AG20443 (cell line): Measurements from ENCODE around the gene SPINK2.

Experiments used
- DNase-seq: peaks from one replicate; pipeline ENCODE4 v3.0.0; 2012; ENCODE audit warnings: low spot score, mixed read lengths

SPINK2 gene

GRCh38 chr4:56799824-56800756, 21.4 kb downstream of the SPINK2 start:
- peak; percentile 89 for DNase-seq

DNA sequence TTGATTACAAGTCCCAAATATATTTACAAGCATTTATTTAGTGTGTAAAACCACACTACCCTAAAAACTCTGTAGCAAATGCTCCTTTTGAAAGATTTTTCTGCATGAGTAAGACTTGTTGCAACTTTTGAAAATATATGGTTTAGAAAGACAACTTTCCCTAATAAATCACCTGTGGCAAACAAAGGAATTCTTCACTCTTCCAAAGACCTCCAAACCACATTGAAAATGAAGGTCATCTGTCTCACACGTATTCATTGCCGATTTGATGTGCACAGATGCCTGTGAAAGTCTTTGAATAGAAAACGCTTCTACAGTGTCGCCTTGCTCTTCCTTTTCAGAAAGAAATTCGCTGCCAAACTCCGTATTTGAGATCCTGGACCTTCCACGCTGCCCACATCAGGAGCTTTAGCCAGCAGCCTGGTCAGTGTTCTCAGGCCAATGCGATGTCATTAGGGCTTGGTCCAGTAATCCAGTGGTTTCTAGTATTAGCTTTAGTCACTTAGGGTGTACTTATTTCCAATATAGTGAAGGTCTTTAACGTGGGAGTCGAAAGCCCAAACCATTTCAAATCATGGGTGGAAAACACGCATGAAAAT, 22.2 kb downstream of the SPINK2 start:
- DNase-seq, result no peak

- DNase-seq, result no peak
Observed at GRCh38 chr4:56796211-56796610, 25.3 kb downstream of the SPINK2 start.

DNA sequence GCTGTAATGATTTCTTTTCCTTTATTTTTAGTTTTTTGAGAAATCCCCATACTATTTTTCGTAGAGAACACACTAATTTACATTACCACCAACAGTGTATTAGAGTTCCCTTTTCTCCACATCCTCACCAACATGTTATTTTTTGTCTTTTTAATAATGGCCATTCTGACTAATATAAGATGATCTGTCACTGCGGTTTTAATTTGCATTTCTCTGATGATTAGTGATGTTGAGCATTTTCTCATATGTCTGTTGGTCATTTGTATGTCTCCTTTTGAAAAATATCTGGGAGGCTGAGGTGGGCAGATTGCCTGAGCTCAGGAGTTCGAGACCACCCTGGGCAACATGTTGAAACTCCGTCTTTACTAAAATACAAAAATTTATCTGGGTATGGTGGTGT, 30.2 kb downstream of the SPINK2 start:
- no peak for DNase-seq

DNA sequence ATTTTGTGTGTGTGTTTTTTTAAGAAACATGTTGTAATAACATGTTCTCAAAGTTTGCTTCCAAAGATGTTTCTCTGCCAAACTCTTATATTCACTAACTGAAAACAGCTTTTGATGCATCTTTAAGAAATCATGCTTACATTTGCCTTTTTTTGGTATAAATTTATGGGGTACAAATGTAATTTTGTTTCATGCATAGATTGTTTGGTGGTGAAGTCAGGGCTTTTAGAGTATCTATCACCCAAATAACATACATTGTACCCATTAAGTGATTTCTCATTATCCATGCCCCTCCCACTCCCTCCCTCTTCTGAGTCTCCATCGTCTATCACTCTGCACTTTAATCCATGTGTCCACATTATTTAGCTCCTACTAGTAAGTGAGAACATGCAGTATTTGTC, 30.8 kb downstream of the SPINK2 start:
- DNase-seq, result no peak

DNA sequence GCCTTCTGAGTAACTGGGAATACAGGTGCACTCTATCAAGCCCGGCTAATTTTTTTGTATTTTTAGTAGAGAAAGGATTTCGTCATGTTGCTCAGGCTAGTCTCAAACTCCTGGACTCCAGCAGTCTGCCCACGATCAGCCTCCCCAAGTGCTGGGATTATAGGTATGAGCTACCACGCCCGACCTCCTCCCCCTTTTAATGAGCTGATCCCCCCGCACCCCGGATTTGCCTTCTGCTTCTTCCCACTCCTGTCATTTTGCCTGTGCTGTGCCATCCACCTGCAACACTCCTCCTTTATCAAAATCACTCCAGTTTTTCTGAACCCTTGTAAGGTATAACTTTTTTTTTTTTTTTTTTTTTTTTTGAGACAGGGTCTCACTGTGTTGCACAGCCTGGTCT, 33.4 kb downstream of the SPINK2 start:
- no peak for DNase-seq

DNA sequence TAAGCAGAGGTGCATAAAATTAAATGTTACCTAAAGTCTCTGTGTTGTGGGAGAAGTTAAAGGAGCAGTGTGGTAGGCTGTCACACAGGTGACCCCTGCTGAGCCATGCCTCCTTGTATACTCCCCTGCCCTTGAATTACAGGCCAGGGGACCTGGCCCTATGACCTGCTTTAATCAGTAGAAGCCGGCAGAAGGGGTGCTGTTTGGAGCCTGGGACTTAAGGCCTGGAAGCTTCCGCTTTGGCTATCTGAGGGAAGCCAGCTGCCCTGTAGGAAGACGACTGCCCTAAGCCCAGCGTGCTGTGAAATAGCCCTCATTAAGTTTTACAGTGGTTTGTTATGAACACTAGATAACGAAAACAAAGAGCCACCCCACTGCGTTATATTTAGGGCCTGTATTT, 34.1 kb downstream of the SPINK2 start:
- no peak for DNase-seq

DNA sequence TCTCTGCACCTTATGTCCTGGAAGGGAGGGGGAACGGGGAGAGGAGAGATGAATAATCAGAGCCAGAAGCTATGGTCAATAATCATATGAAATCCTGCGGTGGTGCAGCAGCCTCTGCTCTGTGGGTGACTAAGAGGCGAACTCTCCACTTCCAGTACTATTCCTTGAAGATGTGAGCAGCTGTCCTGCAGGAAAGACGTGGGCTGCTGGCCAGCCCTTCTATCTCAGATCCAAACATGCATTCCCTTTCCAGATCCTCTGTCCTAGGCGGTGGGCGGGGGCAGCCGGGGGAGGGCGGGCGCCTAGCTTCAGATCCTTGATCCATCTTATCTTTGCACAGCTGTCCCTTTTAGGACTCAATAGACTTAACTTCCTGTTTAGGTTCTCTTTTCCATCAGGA, 34.5 kb downstream of the SPINK2 start:
- DNase-seq, result peak; percentile 56

DNA sequence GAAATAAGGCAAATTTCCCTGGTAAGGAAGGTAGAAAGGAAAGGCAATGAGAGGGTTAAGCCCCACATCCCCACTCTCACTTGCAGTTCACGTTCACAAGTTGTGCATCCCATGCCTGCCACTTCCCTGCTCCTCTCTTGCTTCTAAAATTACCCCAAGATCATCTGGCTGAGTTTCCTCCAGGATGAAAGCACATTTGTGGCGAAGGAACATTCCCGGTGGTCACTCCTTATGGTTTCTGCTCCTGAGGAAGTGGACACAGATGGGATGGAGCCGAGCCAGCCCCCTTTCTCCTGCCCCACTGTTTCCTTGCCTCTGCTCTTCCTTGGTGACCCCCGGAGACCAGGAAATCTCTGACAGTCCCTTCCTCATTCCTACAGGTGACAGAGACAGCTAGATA, 37.5 kb downstream of the SPINK2 start:
- DNase-seq, result no peak

DNA sequence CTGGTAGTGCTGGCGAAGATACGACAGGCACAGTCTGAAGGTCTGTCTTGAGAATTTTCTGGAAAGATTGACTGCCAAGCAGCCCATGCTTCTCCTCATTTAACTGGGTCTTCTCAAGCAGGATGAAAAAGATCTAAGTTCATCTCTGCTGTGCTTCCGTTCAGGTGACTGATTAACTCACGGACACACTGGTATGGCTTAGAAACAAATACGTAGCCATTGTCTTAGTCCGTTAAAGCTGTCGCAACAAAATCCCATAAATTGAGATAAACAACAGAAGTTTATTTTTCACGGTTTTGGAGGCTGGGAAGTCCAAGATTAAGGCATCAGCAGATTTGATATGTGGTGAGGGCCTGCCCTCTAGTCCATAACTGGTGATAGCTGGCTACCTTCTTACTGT, 39.5 kb downstream of the SPINK2 start:
- DNase-seq, result no peak

GRCh38 chr4:56773346-56773745, 48.2 kb downstream of the SPINK2 start:
- DNase-seq, result no peak

DNA sequence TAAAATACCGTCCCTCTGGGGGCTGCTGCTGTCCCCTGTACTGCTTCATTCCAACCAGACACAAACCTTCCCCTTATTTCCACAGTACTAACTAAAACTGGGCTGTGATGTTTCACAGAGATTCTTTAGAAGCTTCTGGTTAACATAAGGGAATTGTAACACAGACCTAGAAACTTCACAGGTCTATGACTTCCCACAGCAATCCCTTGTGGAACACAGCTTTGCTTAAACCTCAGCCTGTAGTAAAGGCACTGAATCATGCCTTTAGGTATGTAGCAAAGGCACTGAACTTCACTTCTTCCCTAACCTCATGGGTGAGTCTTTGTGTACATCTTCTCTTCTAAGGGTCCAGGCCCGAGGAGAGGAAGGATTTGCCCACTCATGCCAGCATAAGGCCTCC, 49.4 kb downstream of the SPINK2 start:
- DNase-seq, result no peak

DNA sequence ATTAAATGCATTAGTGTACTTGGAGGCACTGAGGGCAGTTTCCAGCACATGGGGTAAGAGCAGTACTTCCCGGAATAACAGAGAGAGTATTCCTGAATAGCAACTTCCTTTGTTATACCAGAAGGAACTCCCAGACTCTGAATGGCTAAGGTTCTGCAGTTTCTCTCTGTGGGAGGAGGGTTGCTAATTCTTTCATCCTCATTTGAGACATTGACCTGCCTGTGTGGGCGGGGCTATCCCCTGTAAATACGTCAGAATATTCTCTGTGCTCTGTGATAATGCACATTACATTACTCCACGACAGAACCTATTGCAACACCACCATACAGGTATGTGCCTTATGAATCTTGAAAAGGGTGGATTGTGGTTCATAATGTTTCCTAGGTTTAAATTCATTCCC, 52.7 kb downstream of the SPINK2 start:
- DNase-seq, result no peak

DNA sequence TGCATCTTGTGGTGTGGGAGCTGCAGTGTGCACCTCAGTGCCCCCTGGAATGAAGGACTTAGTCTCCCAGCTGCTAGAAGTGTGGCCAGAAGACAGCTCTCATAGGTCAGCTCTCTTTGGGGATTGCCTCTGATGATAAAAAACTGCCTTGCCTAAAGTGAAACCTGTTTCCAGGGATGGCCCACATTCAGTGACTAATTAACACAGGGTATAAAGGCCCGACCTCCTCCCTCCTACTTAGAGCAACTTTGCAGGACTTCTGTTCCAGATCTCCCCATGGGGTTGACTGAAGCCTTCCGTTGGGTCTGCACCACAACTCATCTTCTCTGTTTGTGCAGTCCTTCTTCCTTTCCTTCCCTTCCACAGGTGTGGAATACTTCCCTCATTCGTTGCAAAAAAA, 53.2 kb downstream of the SPINK2 start:
- no peak for DNase-seq

DNA sequence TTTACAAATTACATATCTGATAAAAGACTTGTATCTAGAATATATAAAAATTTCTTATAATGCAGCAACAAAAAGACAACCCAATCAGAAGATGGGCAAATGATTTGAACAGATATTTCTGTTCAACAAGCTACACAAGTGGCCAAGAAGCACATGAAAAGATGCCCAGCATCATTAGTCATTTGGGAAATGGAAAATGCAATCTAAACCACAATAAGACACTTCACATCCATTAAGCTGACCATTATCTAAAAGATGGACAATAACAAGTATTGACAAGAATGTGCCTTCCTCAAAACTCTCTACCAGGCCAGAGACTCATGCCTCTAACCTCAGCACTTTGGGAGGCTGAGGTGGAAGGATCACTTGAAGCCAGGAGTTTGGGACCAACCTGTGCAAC, 53.9 kb downstream of the SPINK2 start:
- no peak for DNase-seq

DNA sequence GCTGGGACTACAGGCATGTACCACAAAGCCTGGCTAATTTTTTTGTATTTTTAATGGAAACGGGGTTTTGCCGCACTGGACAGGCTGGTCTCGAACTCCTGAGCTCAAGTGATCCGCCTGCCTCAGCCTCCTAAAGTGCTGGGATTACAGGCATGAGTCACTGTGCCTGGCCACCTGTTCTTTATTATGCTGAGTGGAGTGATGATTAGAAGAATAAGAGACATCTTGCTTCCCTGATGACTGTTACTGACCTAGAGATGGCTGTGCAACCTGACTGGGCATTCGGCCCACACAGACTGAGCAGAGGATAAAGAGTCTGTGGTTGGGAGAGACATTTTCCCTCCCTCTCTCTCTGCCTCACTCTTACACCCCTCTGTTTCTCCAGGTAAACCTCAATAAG, 56.7 kb downstream of the SPINK2 start:
- peak; percentile 42 for DNase-seq

DNA sequence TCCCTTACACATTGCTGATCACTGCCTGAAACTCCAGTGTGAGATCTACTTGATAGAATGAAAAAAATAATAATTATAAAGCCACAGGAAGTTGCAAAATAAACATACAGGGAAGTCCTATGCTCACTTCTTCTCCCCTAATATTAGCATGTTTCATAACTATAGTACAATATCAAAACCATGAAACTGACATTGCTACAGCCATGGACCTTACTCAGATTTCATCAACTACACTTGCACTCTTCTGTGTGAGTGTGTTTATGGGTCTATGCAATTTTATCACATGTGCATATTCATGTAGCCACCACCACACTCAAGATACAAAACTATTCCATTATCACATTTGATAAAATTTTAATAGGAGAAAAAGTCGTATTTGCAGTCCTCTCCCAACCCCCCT, 57.3 kb downstream of the SPINK2 start:
- DNase-seq, result no peak

DNA sequence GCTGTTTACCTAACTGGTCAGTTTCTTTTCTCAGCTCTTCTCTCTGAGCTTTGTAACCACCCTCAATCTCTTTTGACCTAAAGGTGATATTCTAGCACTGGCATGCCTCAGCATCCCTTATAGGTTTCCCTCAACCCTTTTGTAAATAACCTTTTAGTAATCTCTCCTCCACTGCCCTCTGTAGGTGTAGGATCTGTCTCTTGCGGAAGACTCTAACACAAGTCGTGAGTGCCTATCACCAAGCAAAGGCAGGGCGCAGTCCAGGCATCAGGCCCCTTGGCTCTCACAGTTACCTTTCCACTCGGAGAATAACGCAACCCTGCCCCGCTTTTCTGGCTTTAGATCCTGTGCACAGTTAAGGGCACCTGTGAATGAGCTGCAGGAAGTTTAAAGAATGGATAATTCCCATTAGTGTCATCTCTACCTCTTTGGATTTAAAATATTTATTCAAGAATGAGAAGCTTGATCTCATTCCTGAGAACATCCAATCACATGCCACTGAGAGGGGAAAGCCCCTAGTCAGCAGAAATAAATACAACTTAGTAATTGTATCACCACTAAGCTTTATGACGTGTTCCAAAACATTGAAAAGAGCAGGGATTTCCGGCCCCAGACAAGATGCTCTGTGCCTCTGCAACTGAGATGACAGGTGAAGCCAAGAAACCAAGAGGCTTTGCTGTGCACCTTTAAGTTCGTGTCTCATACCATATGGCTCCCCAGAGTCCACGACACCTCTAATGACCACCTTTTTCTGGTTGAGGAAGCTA, 58.8 kb downstream of the SPINK2 start:
- no peak for DNase-seq

- DNase-seq, result no peak
Observed at GRCh38 chr4:56760183-56760582, 61.3 kb downstream of the SPINK2 start.
